NCI-H1694 (cell line): ENCODE results near the gene RPAP2.
"Not testable (repeated sequence)": the region's sequence is repeated elsewhere in the genome, so short reads cannot be mapped to it uniquely, and the experiment has no call there.

Source experiments
- DNase-seq: peaks from one replicate; lab custom pipeline; 2025; lab: John Stamatoyannopoulos, UW

RPAP2 gene

DNA sequence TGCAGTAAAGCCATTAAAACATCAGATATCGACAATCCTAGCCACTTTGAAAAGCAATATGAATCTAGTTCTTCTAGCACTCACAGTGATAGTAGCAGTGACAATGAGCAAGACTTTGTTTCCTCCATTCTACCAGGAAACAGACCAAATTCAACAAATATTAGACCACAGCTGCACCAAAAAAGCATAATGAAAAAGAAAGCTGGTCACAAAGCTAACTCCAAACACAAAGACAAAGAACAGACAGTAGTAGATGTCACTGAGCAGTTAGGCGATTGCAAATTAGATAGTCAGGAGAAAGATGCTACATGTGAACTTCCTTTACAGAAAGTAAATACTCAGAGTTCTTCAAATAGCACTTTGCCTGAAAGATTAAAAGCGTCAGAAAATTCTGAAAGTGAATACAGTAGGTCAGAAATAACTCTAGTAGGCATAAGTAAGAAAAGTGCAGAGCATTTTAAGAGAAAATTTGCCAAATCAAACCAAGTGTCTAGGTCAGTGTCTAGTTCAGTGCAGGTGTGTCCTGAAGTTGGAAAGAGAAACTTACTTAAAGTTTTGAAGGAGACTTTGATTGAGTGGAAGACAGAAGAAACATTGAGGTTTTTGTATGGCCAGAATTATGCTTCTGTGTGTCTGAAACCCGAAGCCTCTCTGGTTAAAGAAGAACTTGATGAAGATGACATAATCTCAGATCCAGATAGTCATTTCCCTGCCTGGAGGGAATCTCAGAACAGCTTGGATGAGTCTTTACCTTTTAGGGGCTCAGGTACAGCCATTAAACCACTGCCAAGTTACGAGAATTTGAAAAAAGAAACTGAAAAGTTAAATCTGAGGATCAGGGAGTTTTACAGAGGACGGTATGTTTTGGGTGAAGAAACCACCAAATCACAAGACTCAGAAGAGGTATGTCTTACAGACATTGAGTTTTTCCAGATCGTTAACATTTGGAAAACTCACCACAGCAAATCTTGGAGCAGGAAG, 24.9 kb downstream of the RPAP2 start:
- no peak for DNase-seq

DNA sequence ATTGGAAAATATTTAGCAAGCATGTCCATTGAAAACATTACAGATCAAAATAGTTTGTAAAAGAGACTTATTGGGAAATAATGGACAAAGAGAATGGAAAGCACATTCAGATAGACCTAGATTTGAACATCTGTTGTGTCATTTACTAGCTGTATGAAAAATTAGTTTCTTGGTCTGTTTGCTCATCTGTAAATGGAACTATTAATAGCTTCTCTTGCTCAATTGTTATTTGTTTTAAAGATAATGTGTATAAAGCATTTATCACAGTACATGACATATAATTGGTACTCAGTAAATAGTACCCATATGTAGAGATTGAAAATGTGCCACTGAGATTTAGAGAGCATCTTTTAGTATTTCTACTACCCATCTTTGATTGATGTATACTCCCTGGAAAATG, 25.9 kb downstream of the RPAP2 start:
- DNase-seq = peak; percentile 6

DNA sequence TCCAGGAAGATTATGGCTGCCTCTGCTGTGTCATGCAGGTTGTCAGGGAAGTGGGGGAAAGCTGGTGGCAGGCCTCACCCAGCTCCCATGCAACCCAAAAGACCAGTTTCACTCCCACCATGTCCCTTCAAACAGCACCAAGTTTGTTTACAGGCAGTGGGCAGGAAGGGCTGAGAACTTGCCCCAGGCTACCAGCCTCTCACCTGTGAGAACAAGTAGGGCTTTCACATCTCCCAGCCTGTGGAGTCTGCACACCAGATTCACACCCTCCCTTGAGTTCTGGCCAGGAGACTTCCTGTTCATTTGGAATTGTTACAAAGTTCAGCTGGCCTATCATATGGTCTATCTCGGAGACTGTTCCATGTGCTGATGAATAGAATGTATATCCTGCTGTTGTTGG, 27.8 kb downstream of the RPAP2 start:
- DNase-seq = no peak

DNA sequence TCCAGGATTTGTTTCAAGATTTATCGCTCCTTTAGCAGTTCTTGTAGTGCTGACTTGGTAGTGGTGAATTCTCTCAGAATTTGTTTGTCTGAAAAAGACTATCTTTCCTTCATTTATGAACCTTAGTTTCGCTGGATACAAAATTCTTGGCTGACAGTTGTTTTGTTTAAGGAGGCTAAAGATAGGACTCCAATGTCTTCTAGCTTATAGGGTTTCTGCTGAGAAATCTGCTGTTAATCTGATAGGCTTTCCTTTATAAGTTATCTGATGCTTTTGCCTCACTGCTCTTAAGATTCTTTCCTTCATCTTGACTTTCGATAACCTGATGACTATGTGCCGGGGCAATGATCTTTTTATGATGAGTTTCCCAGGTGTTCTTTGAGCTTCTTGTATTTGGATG, 28.9 kb downstream of the RPAP2 start:
- DNase-seq = no peak

DNA sequence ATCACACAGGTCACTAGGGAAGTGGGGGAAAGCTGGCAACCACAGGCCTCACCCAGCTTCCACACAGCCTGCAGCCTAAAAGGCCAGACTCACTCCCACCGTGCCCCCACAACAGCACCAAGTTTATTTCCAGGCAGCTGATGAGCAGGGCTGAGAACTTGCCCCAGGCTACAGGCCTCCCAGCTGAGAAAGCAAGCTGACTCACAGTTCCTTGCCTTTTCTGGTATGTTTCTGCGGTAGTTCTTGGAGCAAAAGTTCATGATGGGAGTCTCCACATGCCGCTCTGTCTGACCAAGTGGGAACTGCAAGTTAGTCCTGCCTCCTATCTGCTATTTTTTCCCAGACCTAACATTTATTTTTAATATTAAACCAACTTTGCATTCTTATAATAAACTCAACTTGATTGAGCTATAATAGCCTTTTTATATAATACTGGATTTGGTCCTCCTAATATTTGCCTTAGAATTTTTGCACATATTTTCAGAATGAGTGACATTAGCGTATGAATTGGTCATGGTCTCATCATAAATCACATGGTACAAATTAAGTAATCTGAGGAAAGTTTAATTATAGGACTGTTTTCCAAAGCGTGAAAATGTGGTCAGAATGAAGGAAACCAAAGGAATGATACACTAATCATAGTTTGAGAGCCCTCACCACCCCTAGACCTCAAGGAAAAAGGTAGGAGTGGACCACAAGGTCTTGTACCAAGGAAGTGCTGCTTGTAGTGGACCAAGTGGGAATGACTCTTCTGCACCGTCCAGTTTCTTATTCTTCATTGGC, 30.7 kb downstream of the RPAP2 start:
- no peak for DNase-seq

DNA sequence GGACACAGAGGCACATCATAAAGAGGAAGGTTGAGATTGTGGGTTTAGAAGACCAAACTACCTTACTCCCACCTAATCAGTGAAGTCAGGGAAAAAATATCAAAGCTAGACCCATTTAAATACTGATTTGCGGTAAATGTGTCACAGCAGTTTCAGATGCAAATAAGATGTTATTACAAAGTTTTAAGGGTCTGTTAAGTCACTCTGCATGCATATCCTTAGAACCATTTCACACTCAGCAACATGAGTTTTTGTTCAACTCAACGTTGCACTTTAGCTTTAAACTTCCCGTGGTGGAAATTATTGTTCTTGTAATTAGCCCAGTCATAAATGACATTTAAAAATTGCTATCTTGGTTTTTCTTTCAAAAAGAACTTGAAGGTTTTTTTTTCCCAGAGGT, 34.8 kb downstream of the RPAP2 start:
- DNase-seq = no peak

DNA sequence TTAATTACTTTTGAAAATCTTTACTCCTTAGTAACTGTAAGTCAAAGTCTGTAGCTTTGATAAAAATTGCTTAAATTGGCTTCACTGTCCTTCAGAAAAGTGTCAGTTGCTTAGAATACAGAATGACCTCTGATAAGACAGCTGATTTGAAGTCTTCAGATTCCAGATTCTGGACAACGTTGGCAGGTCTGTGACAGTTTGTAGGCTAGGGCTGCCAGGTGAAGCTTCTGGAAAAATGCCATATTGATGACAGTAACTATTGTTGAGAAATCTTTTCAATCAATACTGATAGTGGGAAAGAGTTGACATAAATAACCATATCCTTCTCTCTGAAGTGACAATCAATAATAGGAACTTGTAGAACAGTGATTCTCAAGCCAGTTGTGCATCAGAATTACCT, 41.3 kb downstream of the RPAP2 start:
- no peak for DNase-seq

DNA sequence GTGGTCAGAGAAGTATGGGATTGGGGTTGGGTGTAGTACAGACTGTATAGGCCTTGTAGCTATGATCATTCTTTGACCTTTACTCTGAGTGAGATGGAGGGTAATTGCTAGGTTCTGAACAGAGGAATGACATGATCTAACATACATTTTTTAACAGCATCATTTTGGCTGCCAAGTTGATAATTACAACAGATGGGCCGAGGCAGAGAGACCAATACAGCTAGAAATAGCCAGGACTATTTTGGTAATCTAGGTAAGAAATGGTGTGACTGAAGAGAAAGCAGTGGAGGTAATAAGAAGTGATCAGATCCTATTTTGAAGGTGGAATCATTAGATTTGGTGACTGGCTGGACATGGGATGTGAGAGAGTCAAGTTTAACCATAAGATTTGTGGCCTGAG, 43.5 kb downstream of the RPAP2 start:
- peak; percentile 27 for DNase-seq

DNA sequence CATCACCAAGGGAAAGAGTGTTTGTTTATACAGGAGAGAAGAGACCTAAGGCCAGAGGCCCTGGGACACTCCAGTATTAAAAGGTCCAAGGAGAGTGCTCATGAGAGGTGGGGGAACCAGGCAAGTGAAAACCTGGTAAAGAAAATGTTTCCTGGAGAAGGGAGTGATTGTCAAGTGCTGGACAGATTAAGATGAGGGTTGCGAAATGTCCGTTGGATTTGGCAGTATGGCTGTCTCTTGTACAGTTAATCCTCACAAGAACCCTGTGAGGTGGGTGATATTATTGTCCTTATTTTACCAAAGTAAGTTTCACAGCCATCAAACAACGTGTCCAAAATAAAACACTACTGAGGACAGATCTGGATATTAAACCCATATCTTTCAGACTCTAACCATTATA, 44.2 kb downstream of the RPAP2 start:
- DNase-seq = no peak

DNA sequence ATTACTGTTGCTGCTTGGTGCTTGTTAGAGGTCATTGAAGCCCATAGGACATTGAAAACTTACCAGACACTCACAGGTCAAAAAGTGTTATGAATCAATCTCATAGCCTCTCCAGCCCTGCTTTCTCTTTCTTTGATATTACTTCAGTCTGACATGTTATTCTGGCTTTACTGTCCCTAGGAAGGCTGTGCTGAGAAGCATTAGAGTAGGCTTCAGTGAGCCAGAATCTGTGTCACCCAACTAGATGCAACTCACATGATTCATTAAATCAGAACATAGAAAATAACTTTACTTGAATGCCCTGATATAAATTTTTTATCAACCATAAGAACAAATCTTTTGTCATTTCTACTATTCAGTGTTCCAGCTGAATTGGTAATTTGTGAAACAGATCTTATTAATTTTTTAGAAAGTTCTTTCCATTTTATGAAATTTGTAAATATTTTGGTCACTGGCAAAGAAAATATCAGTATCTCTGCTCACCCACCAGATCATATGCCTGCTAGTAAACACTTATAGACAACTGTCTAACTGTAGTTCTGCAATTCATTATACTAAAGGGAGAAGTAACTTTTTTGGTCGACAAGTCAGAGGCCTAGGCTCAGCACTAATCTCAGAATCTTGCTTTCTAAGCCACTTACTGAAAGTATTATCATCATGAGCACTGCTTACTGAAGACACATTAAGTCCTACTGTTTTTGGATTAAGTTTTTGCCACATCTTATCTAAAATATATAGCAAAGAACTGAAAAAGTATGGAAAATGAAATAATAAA, 48.2 kb downstream of the RPAP2 start:
- no peak for DNase-seq

DNA sequence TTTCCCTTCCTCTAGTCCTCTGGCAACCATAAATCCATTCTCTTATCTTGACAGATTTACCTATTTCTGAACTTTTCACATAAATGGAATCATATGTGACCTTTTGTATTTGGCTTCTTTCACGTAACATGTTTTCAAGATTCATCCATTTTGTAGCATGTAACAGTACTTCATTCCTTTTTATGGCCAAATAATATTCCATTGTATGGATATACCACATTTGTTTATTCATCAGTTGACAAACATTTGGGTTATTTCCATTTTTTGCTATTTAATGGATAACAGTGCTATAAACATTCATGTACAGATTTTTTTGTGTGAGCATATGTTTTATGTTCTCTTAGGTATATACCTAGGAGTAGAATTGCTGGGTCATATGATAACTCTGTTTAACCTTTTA, 54.0 kb downstream of the RPAP2 start:
- no peak for DNase-seq

DNA sequence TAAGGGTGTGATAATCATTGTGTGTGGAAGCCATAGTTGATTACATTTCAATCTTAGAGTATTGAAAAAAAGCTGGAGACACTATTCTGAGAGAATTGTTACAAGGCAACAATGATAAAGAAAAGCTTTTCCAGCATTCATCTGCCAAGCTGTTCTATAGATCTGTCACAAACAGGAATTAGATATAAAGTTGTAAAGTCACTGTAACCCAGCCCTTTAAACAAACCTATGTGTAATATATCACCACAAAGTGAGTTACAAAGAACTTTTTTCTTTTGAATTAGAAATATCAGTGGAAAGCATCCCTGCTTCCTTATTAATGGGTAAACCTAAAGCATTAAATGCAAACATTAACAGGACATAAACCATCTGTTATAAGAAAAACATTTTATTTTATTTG, 55.4 kb downstream of the RPAP2 start:
- DNase-seq = no peak

DNA sequence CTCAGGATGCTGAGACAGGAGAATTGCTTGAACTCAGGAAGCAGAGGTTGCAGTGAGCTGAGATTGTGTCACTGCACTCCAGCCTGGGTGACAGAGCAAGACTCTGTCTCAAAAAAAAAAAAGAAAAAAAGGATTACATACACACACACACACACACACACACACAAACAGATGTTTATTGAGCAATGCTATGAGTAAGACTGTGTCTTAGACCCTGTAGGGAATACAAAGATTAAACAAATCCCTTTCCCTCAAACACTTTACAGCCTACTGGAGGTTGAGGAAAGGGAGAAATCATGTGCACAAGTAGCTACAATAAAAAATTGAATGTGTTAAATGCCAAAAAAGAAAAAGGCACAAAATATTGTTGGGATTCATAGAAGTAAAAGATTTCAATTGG, 58.1 kb downstream of the RPAP2 start:
- DNase-seq = no peak

DNA sequence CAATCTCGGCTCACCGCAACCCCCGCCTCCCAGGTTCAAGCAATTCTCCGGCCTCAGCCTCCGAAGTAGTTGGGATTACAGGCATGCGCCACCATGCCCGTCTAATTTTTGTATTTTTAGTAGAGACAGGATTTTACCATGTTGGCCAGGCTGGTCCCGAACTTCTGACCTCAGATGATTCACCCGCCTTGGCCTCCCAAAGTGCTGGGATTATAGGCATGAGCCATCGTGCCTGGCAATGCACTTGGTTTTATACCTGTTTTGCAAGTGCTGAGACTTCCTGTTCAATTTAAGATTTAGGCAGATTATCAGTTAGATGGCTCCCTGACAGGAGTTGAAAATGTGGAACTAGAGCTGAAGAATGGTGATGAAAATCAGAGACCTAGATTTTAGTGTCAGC, 60.5 kb downstream of the RPAP2 start:
- not testable (repeated sequence) for DNase-seq

DNA sequence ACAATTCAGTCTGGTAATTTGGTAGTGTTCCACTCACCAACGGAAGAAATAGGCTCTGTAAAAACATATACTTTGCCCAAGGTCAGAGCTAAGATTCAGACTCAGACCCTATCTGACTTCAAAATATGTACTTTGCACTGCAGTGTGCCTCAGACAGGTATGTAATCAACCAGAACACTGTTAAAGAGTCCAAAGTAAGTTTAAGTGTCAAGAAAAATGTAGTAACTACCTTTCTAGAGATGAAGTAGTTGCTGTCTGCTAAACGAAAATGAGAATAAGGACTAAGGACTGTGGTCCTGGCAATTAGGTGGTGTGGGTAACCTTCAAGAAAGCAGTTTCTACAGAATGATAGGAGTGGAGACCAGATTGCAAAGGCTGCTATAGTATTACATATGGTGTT, 61.1 kb downstream of the RPAP2 start:
- DNase-seq = no peak

DNA sequence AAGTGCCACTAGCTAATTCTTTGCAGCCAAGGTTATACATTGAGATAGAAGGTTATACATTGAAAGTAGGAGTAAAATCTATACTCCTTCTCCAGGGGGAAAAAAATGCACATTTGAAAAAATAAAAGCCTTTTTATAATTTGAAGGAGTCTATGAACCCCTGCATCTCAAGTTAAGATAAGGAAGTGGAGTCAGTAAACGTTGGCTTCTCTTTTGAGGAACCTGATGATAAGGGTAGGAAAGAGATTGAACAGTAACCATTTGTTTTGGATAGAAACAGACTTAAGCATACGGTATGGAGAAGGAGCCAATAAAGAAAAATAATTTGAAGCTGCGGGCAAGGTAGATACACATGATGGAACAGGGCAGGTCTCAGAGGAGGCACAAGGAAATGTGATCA, 64.1 kb downstream of the RPAP2 start:
- DNase-seq = no peak

DNA sequence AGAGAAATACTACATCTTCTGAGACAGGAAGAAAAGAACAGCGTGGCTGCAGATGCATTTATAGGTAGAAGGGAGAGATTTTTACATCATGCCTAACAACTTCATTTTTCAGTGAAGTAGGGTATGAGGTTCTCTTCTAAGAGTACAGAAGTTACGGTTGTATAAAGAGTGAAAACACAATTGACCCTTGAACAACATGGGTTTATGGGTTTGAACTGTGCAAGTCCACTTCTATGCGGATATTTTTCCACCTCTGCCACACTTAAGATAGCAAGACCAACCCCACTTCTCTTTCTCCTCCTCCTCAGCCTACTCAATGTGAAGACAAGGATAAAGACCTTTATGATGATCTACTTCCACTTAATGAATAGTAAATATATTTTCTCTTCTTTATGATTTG, 64.5 kb downstream of the RPAP2 start:
- DNase-seq = no peak

DNA sequence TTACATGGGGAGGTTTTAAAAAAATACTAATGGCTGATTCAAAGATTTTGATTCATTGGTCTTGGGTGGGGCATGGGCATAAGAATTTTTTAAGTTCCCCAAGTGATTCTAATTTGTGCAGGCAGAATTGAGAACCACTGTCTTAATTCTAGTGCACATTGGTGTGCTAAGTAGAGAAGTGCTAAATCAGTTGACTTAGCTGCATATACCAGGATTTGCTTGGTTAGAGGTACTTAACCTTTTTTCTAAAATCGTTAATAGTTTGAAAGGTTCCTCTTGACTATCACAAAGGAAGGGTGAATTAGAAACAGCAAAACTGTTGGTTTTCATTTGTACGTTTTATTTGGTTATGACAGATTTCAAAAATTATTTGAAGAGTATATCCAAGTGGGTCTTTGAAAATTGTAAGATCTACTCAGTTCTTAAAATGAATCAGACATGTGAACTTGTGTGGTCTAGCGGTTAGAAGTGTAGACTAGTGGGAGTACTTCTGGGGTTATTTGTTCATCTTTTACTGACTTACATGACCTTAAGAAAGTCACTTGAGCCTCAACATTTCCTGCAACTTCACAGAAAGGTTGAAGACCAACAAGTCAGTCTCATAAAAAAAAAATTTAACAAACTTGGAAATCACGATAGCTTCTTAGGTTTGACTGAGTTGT, 66.7 kb downstream of the RPAP2 start:
- no peak for DNase-seq

DNA sequence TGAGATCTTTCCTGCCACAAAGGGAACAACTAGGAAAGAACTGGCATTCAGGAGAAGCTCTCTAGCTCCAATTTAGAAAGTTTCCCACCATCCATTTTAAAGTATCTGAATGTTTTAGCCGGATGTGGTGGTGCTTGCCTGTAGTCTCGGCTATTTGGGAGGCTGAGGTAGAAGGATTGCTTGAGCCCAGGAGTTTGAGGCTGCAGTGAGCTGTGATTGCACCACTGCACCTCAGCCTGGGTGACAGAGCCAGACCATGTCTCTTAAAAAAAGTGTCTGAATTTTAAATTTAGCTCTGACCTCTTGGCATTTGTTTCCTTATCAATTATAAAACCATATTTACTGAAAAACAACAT, 67.2 kb downstream of the RPAP2 start:
- DNase-seq = no peak

DNA sequence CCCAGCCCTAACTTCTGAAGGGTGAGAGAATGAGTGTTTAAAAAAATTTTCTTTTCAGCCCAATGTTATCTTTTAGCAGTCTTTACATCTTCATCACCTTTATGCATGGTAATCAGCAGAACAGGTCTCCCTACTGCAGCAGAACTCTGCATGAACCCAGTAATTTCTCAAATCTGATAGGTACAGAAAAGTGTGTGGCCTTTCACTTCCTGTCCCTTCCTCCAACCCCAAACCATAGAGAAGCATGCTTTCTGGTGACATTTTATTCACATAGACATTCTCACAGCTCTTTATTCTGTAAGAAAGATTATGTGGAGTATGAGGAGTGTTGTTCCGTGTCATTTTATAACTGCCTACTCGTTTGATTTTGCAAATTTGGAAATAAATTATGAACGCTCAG, 68.6 kb downstream of the RPAP2 start:
- DNase-seq = no peak

DNA sequence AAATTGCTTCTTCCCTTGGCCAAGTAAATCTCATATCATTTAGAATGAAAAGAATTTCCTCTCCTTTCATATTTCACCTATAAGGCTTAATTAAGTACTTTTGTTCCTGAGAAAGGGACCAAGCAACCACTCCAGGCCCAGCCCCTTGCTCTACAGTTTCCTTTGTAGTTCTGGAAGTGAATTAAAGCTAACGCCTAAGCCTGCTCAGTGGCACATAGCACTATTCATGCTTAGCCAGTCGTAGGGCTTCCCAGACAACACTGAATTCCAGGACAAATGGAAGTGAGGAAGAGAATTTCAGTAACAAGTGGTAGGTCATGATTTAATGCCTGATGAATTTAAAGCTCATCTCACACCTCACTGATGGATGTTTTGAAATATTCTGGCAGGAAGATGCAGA, 73.3 kb downstream of the RPAP2 start:
- no peak for DNase-seq

DNA sequence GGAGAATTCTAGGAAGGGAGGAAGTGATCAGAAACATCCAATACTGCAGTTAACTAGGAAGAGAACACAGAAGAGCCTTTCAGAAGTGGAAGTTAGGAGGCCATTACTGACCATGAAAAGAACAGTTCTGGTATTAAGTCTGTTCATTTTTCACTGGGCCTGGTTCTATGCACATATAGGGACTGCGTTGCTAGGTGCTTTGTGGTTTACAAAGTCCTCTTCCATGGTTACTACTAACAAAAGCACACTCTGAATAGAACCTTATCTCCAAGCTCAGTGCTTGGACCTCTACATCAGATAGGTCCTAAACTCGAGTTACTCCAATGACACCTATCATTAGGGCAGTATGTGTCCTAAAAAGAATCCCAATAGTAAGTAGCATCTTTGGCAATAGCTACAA, 75.4 kb downstream of the RPAP2 start:
- no peak for DNase-seq
